H1 (cell line): ENCODE results near the gene CISTR. TPM values are rescaled to one million over a fixed set of nuclear protein-coding genes. Genes with fewer than 3 reads are reported as not detected.

Source experiments
- CTCF ChIA-PET: fragments of 300-600 bp; sonication (Branson Sonifier 250); formaldehyde crosslinking; loops from one replicate; lab custom pipeline; 2021; ENCODE audit not compliant: partially characterized antibody; lab: Charles Lee
- POLR2A ChIA-PET: fragments of 300-600 bp; sonication (Branson Sonifier 250); formaldehyde crosslinking; loops from one replicate; lab custom pipeline; 2021; ENCODE audit warnings: inconsistent platforms; ENCODE audit not compliant: partially characterized antibody; lab: Charles Lee
- DNase-seq, 2 experiments: peaks; one replicate each; pipeline versions ENCODE4 v3.0.0 to v3.0.0-alpha.2; 2010 to 2022; ENCODE audit warnings: low spot score in 2 of 2, low read depth in 1 of 2, mixed read lengths in 1 of 2
- FAIRE-seq: peaks from 2 replicates; lab custom pipeline; 2011; peaks lifted over from hg19 to GRCh38; lab: Jason Lieb, UNC
- H2AFZ ChIP-seq: 2 replicates; pipeline ENCODE4 v1.8.1; 2012; ENCODE audit warnings: low read length, inconsistent platforms
- H2AK5ac ChIP-seq: 2 replicates; pipeline ENCODE4 v1.6.1; 2013; ENCODE audit warnings: low read depth, low read length
- H2BK120ac ChIP-seq: replicated peaks from 2 replicates; pipeline ENCODE3; 2013; ENCODE audit warnings: low read depth, low read length, inconsistent platforms
- H2BK12ac ChIP-seq: 2 replicates; pipeline ENCODE4 v1.6.1; 2013; ENCODE audit warnings: low read depth, low read length
- H2BK15ac ChIP-seq: 2 replicates; pipeline ENCODE4 v1.6.1; 2013; ENCODE audit warnings: low read length
- H2BK20ac ChIP-seq: 2 replicates; pipeline ENCODE4 v1.6.1; 2013; ENCODE audit warnings: low read length
- H2BK5ac ChIP-seq: 2 replicates; pipeline ENCODE4 v1.6.1; 2013; ENCODE audit warnings: low read depth, low read length
- H3K14ac ChIP-seq: 2 replicates; pipeline ENCODE4 v1.6.1; 2013; ENCODE audit warnings: inconsistent platforms; ENCODE audit not compliant: insufficient read length
- H3K18ac ChIP-seq: 2 replicates; pipeline ENCODE4 v1.6.1; 2013; ENCODE audit warnings: low read length; ENCODE audit errors: extremely low read depth
- H3K23ac ChIP-seq: 2 replicates; pipeline ENCODE4 v1.6.1; 2013; ENCODE audit warnings: inconsistent platforms; ENCODE audit not compliant: insufficient read length
- H3K23me2 ChIP-seq: 2 replicates; pipeline ENCODE4 v1.6.1; 2013; ENCODE audit warnings: low read depth, low read length
- H3K27ac ChIP-seq: 2 replicates; pipeline ENCODE4 v1.6.1; 2011; ENCODE audit warnings: low read depth, low read length, inconsistent platforms
- H3K27me3 ChIP-seq, 4 experiments: replicated peaks in 1 of 4; 1 replicate in 1 of 4; 2 replicates in 3 of 4; pipeline versions ENCODE4 v1.6.1 to v1.8.1; 2011 to 2013; ENCODE audit warnings: low read length in 3 of 4, mild to moderate bottlenecking in 3 of 4, inconsistent platforms in 2 of 4, mixed read lengths in 2 of 4, moderate library complexity in 1 of 4; ENCODE audit not compliant: control insufficient read depth in 3 of 4, insufficient read depth in 3 of 4; ENCODE audit errors: extremely low read depth in 1 of 4
- H3K36me3 ChIP-seq, 4 experiments: 2 replicates each; pipeline versions ENCODE4 v1.6.1 to v1.8.1; 2011 to 2013; ENCODE audit warnings: mild to moderate bottlenecking in 4 of 4, low read length in 3 of 4, moderate library complexity in 2 of 4, control low read depth in 1 of 4, inconsistent platforms in 1 of 4; ENCODE audit not compliant: insufficient read depth in 4 of 4, control insufficient read depth in 2 of 4
- H3K4ac ChIP-seq: replicated peaks from 2 replicates; pipeline ENCODE3; 2013; ENCODE audit warnings: low read length, low read depth, mixed read lengths, inconsistent platforms; ENCODE audit not compliant: insufficient read length
- H3K4me1 ChIP-seq, 4 experiments: replicated peaks in 1 of 4; 1 replicate in 1 of 4; 2 replicates in 3 of 4; pipeline versions ENCODE4 v1.6.1 to v1.8.1; 2011 to 2013; ENCODE audit warnings: low read length in 3 of 4, inconsistent platforms in 2 of 4, mixed read lengths in 1 of 4; ENCODE audit not compliant: insufficient read depth in 4 of 4, control insufficient read depth in 3 of 4
- H3K4me2 ChIP-seq, 2 experiments: 2 replicates each; pipeline versions ENCODE4 v1.6.1 to v1.8.1; 2011 to 2013; ENCODE audit warnings: low read depth in 2 of 2, low read length in 2 of 2, control low read depth in 1 of 2, inconsistent platforms in 1 of 2, mild to moderate bottlenecking in 1 of 2; ENCODE audit not compliant: insufficient read depth in 1 of 2
- H3K4me3 ChIP-seq, 4 experiments: fragments of 200-600, 300-600 bp in 1 of 4; sonication (generic), shearing (Covaris generic), sonication (Bioruptor Twin) in 1 of 4; 2 replicates each; pipeline versions ENCODE4 v1.5.1 to v1.8.1; 2011 to 2016; ENCODE audit warnings: low read length in 4 of 4, low read depth in 3 of 4, control low read depth in 2 of 4, inconsistent platforms in 2 of 4, mild to moderate bottlenecking in 2 of 4, mixed read lengths in 1 of 4, moderate library complexity in 1 of 4; ENCODE audit not compliant: insufficient read depth in 2 of 4; ENCODE audit errors: extremely low read depth in 1 of 4
- H3K56ac ChIP-seq: replicated peaks from 2 replicates; pipeline ENCODE3; 2013; ENCODE audit warnings: low read depth, mild to moderate bottlenecking, mixed read lengths, low read length, inconsistent platforms; ENCODE audit not compliant: insufficient read length
- H3K79me1 ChIP-seq: 2 replicates; pipeline ENCODE4 v1.6.1; 2013; ENCODE audit warnings: low read depth, low read length, control low read depth
- H3K79me2 ChIP-seq, 2 experiments: 2 replicates each; pipeline versions ENCODE4 v1.6.1 to v1.8.1; 2012 to 2013; ENCODE audit warnings: low read length in 2 of 2, mild to moderate bottlenecking in 2 of 2, inconsistent platforms in 1 of 2; ENCODE audit not compliant: insufficient read depth in 2 of 2, control insufficient read depth in 1 of 2
- H3K9ac ChIP-seq, 4 experiments: replicated peaks in 1 of 4; 1 replicate in 1 of 4; 2 replicates in 3 of 4; pipeline versions ENCODE4 v1.6.1 to v1.8.1; 2011 to 2013; ENCODE audit warnings: low read depth in 3 of 4, low read length in 3 of 4, control low read depth in 2 of 4, mild to moderate bottlenecking in 2 of 4, moderate library complexity in 2 of 4, inconsistent platforms in 1 of 4; ENCODE audit errors: extremely low read depth in 1 of 4
- H3K9me3 ChIP-seq, 2 experiments: 2 replicates each; pipeline versions ENCODE4 v1.6.1 to v1.8.1; 2012 to 2013; ENCODE audit warnings: mild to moderate bottlenecking in 2 of 2, moderate library complexity in 2 of 2, control low read depth in 1 of 2, inconsistent platforms in 1 of 2, low read depth in 1 of 2, low read length in 1 of 2, mixed read lengths in 1 of 2; ENCODE audit not compliant: insufficient read depth in 2 of 2
- H4K20me1 ChIP-seq, 2 experiments: replicated peaks in 1 of 2; 2 replicates each; pipeline versions ENCODE3 to v1.8.1; 2011 to 2013; ENCODE audit warnings: inconsistent platforms in 2 of 2, low read length in 2 of 2, mild to moderate bottlenecking in 1 of 2; ENCODE audit not compliant: insufficient read depth in 2 of 2, control insufficient read depth in 1 of 2
- H4K5ac ChIP-seq: 2 replicates; pipeline ENCODE4 v1.6.1; 2013; ENCODE audit warnings: low read length, low read depth, mixed read lengths, inconsistent platforms; ENCODE audit not compliant: insufficient read length
- H4K8ac ChIP-seq: 2 replicates; pipeline ENCODE4 v1.8.0; 2013; ENCODE audit warnings: mild to moderate bottlenecking, moderate library complexity, low read length, inconsistent platforms; ENCODE audit not compliant: insufficient read depth; ENCODE audit errors: extremely low read depth
- H4K91ac ChIP-seq: replicated peaks from 2 replicates; pipeline ENCODE3; 2013; ENCODE audit warnings: low read length, mixed read lengths, inconsistent platforms; ENCODE audit not compliant: insufficient read length
- CBX8 ChIP-seq: fragments of 300-800, 300-1000 bp; sonication (generic); IDR thresholded peaks from 2 replicates; pipeline ENCODE4 v1.7.1; 2016; ENCODE audit warnings: low read depth, low read length, borderline replicate concordance
- CHD2 ChIP-seq: IDR thresholded peaks from 2 replicates; pipeline ENCODE4 v1.6.1; 2012; ENCODE audit warnings: low read length, improper control_type of control experiment
- EP300 ChIP-seq, 2 experiments: IDR thresholded peaks; 1 replicate in 1 of 2; 2 replicates in 1 of 2; pipeline ENCODE4 v1.6.1; 2011 to 2012; ENCODE audit warnings: low read depth in 2 of 2, low read length in 2 of 2, mild to moderate bottlenecking in 2 of 2, borderline replicate concordance in 1 of 2, inconsistent platforms in 1 of 2, moderate library complexity in 1 of 2
- HDAC2 ChIP-seq, 2 experiments: fragments of 300-600 bp in 1 of 2; sonication (generic) in 1 of 2; IDR thresholded peaks; 2 replicates each; pipeline ENCODE4 v1.6.1; 2011 to 2012; ENCODE audit warnings: low read depth in 2 of 2, low read length in 2 of 2, mild to moderate bottlenecking in 2 of 2, moderate library complexity in 2 of 2, borderline replicate concordance in 1 of 2, inconsistent platforms in 1 of 2
- HDAC6 ChIP-seq: IDR thresholded peaks from one replicate; pipeline ENCODE4 v1.7.1; 2012; ENCODE audit warnings: low read depth, mild to moderate bottlenecking, inconsistent platforms, low read length, moderate library complexity
- KDM5A ChIP-seq: fragments of 200-600 bp; IDR thresholded peaks from 2 replicates; pipeline ENCODE4 v1.7.1; 2012; ENCODE audit warnings: mild to moderate bottlenecking, low read length, inconsistent platforms, mixed read lengths
- RNF2 ChIP-seq: fragments of 200-900, 300-1000 bp; sonication (generic); IDR thresholded peaks from 2 replicates; pipeline ENCODE4 v1.7.1; 2016; ENCODE audit warnings: borderline replicate concordance, low read depth, mild to moderate bottlenecking, antibody characterized with exemption, low read length; ENCODE audit not compliant: poor library complexity, severe bottlenecking; ENCODE audit errors: missing control alignments
- TAF1 ChIP-seq: IDR thresholded peaks from 2 replicates; pipeline ENCODE4 v1.6.1; 2011; ENCODE audit warnings: mild to moderate bottlenecking, low read depth, low read length
- TAF7 ChIP-seq: optimal IDR thresholded peaks from 2 replicates; pipeline ENCODE3; 2011; ENCODE audit warnings: low read depth, mild to moderate bottlenecking, inconsistent platforms, low read length, moderate library complexity, borderline replicate concordance
- WGBS, 2 experiments: shearing (Covaris generic) in 1 of 2; methylation state at CpG; one replicate each; pipeline versions ENCODE4 v1.1.6 to v1.1.7; 2013 to 2015; ENCODE audit warnings: low lambda C conversion rate in 2 of 2, mixed read lengths in 2 of 2, inconsistent platforms in 1 of 2, low coverage in 1 of 2, missing lambda C conversion rate in 1 of 2; ENCODE audit not compliant: insufficient replicate concordance in 2 of 2, insufficient coverage in 1 of 2, insufficient read length in 1 of 2; ENCODE audit errors: extremely low coverage in 1 of 2, missing lambda C conversion rate in 1 of 2; 5-methylcytosine and 5-hydroxymethylcytosine counted together
- polyA plus RNA-seq, 7 experiments: library from polyadenylated mRNA; depleted of rRNA in 3 of 7; stranded (reverse) in 5 of 7; unstranded in 2 of 7; fragments of >200 nt in 5 of 7; fragments of 200-250 nt in 2 of 7; gene quantifications; 1 replicate in 5 of 7; 2 replicates in 1 of 7; 4 replicates in 1 of 7; pipeline versions ENCODE4 v1.2.1 to v1.2.3, GENCODE V29; 2011 to 2013; ENCODE audit warnings: missing spikeins in 2 of 7, mixed read lengths in 2 of 7
- total RNA-seq: library from RNA; stranded (reverse); fragmentation: NEBNext Ultra II Directional; extraction: Animal tissue kit (Norgen Biotek cat#: 25700); gene quantifications from 2 replicates; pipeline ENCODE4 v1.2.1, GENCODE V29; 2021
- TF ChIP-seq, protein P1 (sequence below), 3 experiments: IDR thresholded peaks; 1 replicate in 2 of 3; 2 replicates in 1 of 3; pipeline versions ENCODE4 v1.5.1 to v1.6.1; 2011; ENCODE audit warnings: low read length in 3 of 3, mild to moderate bottlenecking in 3 of 3, inconsistent platforms in 2 of 3, low read depth in 1 of 3, moderate library complexity in 1 of 3; ENCODE audit not compliant: insufficient read depth in 1 of 3; ENCODE audit errors: control extremely low read depth in 1 of 3

CISTR gene
- total and polyA plus RNA-seq, 2 of the 8 experiments (the other 6 are each of a cell fraction or from before 2014, with no cell fraction given): not detected

DNA sequence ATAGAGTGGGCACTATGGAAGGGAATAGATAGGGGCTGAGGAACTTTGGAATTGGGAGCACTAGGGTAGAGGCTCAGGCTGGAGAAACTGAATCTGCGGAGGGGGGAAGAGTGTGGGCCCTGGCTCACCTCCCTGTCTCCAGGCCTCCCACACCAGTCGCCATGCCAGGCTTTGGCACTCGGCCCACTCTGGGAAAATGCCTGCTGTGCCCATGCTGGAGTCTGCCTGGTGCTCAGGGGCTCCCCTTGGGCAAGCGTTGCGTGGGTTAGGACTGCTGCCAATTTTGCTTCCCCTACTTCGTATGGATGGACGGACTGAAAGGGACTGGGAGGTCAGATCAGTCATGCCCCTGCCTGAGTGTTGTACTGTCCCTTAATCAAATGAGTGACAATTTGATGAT is 34.6 kb upstream of the CISTR start:
- Histone ChIP-seq H4K20me1 (no peaks in the 10 kb centered on the region), H3K23me2 (no peaks in the 10 kb centered on the region; the same call in 1 of the 2 replicates), H3K56ac (no peak overlapping the region), H3K27me3 (peaks cover 0 to 2% (median 0%) of the 10 kb centered on the region in 4 experiments; a peak in 3 of 7 replicates), H3K79me1 (no peaks in the 10 kb centered on the region), H3K79me2 (no peaks in the 10 kb centered on the region), H3K14ac (no peak overlapping the region), H3K4ac (no peak overlapping the region), H3K4me2 (no peak overlapping the region), H4K91ac (no peak overlapping the region), H3K27ac (no peak overlapping the region), H3K36me3 (no peaks in the 10 kb centered on the region), H2BK15ac (no peak overlapping the region), H2BK12ac (no peak overlapping the region), H2AK5ac (no peak overlapping the region), H3K4me3 (no peak overlapping the region), H3K4me1 (peaks cover 0 to 2% (median under 1%) of the 10 kb centered on the region in 4 experiments; a peak in 2 of 7 replicates), H3K9ac (no peak overlapping the region), H3K23ac (no peak overlapping the region), H2BK5ac (no peak overlapping the region), H3K18ac (no peak overlapping the region), H4K5ac (no peak overlapping the region), H2AFZ (no peak overlapping the region), H2BK20ac (no peak overlapping the region), H2BK120ac (no peak overlapping the region), H4K8ac (0 out of 2 replicates have a peak overlapping the region, but pooled peaks have one; percentile 2), H3K9me3 (no peaks in the 10 kb centered on the region)
- ChIA-PET CTCF (no interaction called here), POLR2A (no interaction called here)
- DNase-seq (no peak), FAIRE-seq (no peak)
- WGBS, 2 experiments: 76% methylated on average over 7 of the region's 7 CpGs; no CpG with 5 or more reads in 1 of the 2 experiments
- no peak for TF ChIP-seq KDM5A
- TF ChIP-seq, protein P1, sequence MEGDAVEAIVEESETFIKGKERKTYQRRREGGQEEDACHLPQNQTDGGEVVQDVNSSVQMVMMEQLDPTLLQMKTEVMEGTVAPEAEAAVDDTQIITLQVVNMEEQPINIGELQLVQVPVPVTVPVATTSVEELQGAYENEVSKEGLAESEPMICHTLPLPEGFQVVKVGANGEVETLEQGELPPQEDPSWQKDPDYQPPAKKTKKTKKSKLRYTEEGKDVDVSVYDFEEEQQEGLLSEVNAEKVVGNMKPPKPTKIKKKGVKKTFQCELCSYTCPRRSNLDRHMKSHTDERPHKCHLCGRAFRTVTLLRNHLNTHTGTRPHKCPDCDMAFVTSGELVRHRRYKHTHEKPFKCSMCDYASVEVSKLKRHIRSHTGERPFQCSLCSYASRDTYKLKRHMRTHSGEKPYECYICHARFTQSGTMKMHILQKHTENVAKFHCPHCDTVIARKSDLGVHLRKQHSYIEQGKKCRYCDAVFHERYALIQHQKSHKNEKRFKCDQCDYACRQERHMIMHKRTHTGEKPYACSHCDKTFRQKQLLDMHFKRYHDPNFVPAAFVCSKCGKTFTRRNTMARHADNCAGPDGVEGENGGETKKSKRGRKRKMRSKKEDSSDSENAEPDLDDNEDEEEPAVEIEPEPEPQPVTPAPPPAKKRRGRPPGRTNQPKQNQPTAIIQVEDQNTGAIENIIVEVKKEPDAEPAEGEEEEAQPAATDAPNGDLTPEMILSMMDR (IDR thresholded peaks at IDR 0.05; ENCODE audit: control extremely low read depth in 1 of 3, insufficient read depth in 1 of 3, low read depth in 1 of 3, low read length in 3 of 3): no peak
- no peak for TF ChIP-seq TAF7
- no peak for TF ChIP-seq HDAC6
- no peak for TF ChIP-seq CBX8
- TF ChIP-seq CHD2: no peak
- TF ChIP-seq TAF1: no peak
- no peak for TF ChIP-seq EP300 (IDR thresholded peaks at IDR 0.05; ENCODE audit: borderline replicate concordance in 1 of 2, low read depth in 2 of 2, low read length in 2 of 2)
- no peak for TF ChIP-seq HDAC2 (IDR thresholded peaks at IDR 0.05; ENCODE audit: borderline replicate concordance in 1 of 2, low read depth in 2 of 2, low read length in 2 of 2)
- no peak for TF ChIP-seq RNF2
